Astrocyte of the hippocampus (primary cell): ENCODE data around the gene MMD2.
"Not testable (repeated sequence)": the region's sequence is repeated elsewhere in the genome, so short reads cannot be mapped to it uniquely, and the experiment has no call there.

ENCODE experiments used
- DNase-seq: peaks from one replicate; pipeline ENCODE4 v3.0.0; 2011; ENCODE audit warnings: low read depth, low spot score

Gene MMD2, protein sequence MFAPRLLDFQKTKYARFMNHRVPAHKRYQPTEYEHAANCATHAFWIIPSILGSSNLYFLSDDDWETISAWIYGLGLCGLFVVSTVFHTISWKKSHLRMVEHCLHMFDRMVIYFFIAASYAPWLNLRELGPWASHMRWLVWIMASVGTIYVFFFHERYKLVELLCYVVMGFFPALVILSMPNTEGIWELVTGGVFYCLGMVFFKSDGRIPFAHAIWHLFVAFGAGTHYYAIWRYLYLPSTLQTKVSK

DNA sequence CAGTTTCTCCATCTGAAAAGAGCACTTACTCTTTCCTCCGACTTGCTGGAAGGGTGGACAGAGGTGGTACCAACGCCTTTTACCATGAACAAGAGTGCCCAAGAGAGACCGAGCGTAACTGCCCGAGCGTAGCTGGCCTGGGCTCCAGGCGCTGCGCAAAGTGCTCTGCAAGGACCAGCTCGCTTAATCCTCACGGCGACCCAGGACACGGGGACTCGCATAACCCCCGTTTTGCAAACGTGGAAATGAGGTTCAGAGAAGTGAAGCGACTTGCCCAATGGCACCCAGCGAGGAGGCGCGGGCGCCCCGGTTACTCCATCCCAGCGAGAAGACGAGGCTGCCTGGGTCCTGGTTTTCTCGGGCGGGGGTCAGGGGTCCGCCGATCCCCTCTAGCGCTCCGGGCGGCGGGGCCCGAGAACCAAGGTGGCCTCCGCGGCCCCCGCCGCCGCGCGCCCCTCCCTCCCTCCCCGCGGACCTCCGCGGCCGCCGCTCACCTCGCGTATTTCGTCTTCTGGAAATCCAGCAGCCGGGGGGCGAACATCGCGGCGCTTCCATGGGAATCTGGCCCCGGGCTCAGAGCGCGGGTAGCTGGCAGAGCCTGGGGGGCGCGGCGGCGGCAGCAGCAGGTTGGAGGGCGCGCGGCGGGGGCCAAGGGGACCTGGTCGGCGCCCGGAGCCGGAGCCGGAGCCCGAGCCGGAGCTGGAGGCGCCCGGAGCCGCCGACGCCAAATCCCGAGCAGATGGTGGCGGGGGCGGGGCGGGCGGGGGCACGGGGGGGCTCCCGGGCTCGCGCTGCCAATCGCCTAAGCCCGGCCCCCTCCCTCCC, at the start of gene MMD2:
Gene MMD2, minus strand, starts transcription at position 711 of the 825 bp plus-strand sequence. Its CDS starts 170 bp downstream, at position 541.
- DNase-seq: peak; percentile 13

DNA sequence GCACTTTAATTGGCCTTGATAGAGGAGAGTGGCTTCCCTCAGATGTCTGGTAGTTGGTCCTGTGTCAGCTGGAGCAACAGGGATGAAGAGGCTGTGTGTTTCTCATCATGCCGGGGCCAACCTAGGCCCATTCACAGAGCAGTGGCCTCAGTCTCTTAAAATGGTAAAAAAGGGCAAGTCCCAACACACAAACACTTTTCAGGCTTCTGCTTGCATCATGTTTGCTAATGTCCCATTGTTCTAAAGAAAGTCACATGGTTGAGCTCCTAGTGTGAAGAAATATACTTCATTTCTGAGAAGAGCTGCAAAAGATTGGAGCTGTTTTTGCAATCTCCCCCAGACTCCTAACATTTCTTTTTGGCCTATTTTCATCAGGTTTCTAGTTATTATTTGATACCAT, 46.1 kb upstream of the MMD2 start:
- no peak for DNase-seq

DNA sequence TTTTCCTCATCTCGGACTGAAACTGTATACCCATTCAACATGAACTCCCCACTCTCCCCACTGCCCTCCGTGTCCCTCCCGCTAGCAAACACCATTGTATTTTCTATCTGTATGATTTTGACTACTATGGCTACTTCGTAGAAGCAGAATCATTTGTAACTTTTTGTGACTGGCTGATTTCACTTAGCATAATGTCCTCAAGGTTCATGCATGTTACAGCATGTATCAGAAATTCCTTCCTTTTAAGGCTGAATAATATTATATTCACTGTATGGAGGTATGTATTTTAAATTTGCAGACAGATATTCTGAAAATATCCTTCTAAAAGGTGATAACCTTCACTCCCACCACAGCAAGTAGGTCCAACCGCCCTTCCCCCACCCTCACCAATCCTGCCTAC, 42.9 kb upstream of the MMD2 start:
- no peak for DNase-seq

DNA sequence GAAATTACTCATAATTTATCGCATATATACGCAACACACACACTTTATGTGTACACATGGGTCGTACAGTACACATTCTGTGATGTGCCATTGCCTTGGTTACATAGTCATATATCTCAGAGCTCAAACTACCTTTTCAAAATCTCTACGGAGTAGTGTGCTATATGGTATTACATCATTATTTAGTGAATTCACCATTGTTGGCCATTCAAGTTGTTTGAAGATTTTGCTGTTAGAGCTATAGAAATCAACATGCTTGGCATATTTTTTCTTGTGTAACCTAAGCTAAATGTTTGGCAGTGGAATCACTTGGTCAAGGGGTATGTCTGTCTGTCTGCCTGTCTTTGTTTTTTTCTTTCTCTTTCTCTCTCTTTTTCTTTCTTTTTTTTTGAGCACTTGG, 42.0 kb upstream of the MMD2 start:
- DNase-seq: no peak

DNA sequence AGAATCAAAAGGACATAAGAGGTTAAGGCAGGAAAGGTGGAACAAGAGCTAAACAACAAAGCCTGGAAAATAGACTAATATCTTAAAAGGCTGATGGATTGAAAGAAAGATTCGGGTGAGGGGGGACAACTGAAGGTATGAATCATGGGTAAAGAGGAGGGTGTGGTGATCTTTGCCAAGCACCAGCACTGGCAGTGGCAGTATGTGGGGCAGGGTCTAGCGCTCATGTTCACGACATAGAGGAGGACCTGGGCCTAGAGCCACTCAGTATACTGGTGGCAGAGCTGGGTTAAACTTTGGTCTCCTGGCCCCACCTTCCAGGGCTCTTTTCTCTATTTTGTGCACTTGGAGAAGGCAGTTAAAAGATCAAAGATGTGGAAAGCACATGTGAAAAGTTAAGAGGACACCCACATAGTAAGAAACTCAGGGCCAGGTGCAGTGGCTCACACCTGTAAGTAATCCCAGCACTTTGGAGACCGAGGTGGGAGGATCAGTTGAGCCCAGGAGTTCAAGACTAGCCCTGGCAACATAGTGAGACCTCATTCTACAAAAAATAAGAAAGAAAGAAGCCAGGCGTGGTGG, 40.5 kb upstream of the MMD2 start:
- no peak for DNase-seq

DNA sequence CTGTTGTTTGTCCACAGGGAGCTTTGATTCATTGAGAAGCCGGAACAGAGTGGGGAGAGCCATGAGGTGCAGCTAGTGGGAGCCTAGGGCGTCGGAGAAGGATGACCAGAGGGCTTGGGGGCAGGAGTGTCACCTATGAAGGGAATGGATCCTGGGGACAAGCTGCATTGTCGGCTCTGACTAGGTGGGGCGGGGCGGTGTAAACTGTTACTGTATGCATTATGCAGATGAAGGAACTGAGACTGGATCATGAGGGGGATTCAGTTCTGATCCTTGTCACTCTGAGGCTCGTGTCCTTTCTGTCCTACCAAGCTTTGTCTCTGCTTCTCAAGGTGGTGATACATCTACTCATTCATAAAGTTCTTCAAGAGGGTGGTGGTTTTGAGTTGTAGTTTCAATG, 39.9 kb upstream of the MMD2 start:
- DNase-seq: no peak

DNA sequence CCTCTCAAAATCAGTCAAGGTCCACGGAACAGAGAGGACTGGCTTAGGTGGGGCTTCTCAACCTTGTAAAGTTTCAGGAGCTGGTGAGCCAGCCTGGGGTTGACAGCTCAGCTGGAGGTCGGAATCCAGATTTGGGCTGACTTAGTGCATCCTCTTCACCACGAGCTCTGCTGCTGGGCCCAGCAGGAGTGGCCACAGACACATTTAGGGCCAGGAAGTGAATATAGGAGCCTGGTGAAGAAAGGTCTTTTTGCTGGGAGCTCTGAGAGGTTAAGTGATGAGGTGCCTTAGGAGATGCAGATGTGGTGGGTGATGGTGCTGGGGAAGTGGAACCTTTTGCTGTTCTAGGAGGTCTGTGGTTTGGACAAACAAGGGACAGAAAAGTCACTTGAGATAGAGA, 39.3 kb upstream of the MMD2 start:
- no peak for DNase-seq

DNA sequence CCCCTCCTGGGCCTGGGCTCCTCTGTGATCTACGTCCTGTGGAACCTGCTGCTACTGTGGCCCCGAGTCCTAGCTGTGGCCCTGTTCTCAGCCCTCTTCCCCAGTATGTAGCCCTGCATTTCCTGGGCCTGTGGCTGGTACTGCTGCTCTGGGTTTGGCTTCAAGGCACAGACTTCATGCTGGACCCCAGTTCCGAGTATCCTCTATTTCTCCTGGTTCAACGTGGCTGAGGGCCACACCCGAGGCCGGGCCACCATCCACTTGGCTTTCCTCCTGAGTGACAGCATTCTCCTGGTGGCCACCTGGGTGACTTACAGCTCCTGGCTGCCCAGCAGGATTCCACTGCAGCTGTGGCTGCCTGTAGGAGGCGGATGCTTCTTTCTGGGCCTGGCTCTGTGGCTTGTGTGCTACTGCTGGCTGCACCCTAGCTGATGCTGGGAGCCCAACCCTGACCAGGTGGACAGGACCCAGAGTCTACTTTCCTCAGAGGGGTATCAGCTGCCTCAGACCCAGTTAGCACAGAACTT, 37.8 kb upstream of the MMD2 start:
- DNase-seq: no peak

DNA sequence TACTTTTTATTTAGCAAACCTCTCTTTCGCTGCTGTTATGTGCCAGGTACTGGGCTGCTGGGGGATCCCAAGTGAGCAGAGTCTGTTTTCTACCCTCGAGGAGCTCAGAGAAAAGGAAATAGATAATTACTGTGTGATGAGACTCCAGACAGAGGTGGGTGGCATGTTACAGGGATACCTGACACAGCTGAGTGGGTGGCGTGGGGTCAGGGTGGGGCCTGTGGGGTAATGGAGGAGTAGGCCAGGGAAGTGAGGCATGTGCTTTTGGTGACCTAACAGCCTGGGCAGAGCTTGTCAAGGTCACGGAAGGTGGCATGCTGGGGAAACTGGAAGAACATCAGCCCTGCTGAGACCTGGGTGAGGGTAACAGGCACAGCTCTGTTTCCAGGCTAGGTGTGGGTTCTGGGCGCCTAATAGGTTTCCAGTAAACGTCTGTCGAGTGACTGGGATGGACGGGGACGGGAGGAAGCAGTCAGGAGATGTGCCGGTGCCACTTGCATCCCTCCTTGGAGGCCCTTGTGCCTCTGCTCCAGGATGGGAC, 36.5 kb upstream of the MMD2 start:
- DNase-seq: no peak

DNA sequence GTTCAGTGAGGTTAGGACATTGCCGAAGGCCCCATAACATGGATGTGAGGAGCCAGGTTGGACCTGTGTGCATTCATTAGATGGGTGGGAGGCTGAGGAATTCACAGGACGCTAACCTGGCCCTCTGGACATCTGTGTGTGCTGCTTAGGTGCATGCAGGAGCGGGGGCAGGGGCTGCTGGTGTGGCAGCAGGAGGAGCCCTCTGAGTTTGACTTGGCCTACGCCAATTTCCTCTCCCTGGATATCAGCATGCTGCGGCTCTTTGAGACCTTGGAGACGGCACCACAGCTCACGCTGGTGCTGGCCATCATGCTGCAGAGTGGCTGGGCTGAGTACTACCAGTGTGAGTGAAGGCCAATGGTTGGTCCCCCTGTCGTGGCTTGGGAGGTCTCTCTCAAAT, 34.5 kb upstream of the MMD2 start:
- DNase-seq: no peak

DNA sequence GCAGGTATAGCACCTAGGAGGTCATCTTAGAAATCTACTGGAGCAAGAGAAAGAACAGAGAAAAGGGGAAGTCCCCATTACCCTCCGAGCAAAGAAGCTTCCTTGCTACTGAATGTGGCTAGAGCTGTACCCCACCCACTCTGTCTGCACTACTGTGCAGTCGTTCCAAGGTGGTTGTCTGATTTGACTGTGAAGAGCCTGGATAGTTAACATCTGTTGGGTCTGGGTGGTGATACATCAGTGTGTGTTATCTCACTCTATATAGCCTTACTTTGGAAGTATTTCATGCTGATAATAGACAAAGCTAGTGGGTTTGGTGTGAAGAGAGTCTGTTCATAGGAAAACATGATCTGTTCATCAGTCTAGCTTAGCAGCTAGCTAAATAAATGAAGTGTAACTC, 23.8 kb upstream of the MMD2 start:
- not testable (repeated sequence) for DNase-seq

DNA sequence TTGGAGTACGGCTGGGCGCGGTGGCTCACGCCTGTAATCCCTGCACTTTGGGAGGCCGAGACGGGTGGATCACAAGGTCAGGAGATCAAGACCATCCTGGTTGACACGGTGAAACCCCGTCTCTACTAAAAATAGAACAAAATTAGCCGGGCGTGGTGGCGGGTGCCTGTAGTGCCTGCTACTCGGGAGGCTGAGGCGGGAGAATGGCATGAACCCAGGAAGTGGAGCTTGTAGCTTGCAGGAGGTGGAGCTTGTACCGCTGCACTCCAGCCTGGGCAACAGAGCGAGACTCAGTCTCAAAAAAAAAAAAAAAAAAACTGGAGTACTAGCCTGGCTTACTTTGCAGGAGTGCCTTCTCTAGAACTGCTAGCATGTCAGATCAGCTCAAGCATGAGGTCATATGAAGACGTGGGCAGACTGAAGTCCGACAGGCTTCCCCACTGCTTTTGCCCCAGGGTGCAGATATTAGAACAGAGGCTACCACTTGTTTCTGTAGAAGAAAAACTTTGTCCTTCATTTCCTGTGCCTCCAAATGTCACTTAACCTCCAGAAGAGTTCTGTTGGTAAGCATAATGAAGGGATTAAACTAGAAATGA, 22.4 kb upstream of the MMD2 start:
- not testable (repeated sequence) for DNase-seq

DNA sequence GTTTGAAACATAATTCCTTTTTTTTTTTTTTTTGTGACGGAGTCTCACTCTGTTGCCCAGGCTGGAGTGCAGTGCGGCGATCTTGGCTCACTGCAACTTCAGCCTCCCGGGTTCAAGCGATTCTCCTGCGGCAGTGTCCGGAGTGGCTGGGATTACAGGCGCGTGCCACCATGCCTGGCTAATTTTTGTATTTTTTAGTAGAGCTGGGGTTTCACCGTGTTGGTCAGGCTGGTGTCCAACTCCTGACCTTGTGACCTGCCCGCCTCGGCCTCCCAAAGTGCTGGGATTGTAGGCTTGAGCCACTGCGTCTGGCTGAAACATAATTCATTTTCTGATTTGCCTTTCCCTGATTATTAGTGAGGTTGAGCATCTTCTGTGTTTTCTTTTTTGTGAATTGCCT, 16.6 kb upstream of the MMD2 start:
- not testable (repeated sequence) for DNase-seq

DNA sequence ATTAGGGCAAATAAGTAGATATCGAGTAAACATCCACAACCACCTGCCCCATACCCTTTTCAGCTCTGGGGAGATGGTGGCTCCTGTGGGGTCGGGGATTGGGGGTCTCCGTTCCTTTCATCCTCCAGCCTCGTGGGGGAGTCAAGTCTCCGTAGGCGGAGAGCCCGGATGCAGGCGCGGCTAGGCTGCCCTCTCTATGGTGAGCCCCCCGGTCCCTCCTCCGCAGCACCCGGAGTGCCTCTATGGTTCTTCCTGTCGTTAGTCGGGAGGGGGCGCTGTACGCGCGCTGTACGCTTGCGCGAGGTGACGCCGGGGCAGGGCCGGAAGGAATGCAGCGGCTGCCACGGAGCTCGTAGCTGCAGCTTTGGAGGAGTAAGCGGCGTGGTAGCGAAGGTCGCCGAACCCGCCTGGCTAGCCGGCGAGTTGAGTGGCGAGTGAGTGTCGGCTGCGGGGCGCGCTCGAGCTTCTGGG, 14.8 kb upstream of the MMD2 start:
- DNase-seq: peak; percentile 97

DNA sequence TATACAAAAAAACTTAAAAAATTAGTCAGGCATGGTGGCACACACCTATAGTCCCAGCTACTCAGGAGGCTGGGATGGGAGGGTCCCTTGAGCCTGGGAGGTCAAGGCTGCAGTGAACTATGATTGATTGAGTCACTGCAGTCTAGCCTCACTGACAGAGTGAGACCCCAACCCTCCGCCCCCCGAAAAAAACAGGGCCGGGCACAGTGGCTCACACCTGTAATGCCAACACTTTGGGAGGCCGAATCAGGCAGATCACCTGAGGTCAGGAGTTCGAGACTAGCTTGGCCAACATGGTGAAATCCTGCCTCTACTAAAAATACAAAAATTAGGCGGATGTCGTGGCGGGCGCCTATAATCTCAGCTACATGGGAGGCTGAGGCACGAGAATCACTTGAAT, 13.5 kb upstream of the MMD2 start:
- DNase-seq: not testable (repeated sequence)

DNA sequence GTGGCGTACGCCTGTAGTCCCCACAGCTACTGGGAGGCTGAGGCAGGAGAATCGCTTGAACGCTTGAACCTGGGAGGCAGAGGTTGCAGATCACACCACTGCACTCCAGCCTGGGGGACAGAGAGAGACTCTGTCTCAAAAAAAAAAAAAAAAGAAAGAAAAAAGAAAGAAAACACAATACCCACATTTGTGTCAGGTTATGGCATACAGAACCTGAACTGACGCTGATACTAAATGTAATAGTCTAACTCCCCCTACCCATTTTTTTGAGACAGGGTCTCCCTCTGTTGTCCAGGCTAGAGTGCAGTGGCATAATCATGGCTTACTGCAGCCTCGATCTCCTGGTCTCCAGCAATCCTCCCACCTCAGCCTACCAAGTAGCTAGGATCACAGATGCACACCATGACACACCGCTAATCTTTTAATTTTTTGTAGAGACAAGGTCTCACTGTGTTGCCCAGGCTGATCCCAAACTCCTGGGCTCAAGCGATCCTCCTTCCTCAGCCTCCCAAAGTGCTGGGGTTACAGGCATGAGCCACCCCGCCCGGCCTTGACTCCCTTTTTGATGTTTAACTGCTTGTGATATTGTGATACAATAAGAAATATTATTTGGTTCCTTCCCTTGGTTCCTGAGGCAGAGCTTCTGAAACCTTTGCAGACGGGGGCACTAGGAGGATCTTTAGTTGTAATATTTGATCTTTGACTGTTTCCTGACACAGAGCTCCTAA, 6.5 kb upstream of the MMD2 start:
- DNase-seq: no peak

DNA sequence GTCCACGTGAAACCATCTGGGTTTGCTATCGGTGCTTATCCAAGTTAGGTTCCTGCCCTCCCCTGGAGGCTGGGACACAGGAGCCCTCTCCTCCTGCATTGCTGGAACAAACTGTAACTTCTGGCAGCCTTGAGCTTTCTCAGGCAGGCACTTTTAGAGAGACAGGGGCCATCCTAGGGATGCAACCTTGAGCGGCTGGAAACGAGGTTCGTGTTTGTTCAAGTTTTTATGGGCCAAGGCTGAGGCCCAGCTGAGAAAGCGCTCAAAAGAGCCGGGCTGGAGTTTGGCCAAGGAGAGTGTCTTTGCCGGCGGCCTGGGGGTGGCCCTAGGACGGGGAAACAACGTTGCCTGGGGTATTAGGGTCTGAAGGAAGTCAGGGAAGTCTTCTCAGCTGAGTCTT, 5.5 kb upstream of the MMD2 start:
- DNase-seq: no peak

DNA sequence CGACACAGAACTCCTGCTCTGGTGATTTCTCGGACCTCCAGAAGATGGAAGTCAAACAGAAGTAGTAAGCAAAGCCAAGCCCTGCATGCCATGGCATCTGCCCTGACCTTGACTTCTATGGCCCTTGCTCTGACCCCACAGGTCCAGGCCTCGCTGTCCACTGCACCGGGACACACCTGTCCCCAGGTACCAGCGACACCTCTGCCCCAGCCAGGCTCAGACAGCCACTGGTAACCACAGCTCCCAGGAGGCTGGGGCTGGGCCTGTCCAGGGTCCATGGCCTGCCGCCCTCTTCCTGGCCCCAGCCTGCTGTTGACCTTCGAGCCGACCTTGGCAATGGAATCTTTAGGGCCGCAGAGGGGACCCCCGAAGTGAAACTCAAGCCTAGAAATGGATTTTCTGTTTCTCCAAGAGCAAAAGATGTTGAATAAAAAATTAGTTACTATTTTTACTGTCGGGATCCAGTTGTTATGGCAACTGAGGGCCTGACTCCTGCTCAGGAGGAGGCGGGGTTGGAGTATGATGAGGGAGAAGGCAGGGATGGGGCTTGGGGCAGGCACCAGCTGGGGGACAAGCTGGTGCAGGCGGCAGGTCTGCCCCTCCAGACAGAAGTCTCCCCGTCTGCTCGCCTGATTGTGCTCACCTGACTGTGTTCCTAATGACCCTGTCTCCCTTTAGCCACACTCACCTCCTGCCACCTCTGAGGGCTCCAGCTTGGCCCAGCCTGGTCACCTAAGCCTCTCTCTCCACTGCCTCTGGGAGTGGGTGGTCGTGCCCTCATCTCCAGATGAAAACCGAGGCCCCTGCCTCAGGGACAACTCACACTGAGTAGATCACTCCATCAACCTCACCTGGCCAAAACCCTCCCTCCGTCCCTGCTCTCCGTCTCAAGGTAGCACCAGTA, 4.1 kb upstream of the MMD2 start:
- DNase-seq: no peak

DNA sequence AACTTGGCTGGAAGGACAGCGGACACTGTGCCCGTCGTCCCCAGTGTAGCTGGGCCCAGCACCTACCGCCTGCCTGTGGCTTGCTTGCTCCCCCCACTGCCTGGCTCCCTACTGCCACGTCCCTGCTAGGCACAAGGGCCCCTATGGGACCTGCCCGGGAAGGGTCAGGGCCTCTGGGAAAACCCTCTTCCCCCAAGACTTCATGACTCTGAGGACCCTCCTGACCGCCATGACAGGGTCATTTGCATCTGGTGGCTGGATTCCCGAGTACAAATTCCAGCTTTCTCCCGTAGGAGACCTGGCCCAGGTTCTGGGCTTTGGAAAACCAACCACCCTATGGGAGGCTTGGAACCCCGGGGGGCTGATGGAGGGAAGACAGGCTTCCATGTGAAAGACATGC, 1.4 kb upstream of the MMD2 start:
- no peak for DNase-seq

DNA sequence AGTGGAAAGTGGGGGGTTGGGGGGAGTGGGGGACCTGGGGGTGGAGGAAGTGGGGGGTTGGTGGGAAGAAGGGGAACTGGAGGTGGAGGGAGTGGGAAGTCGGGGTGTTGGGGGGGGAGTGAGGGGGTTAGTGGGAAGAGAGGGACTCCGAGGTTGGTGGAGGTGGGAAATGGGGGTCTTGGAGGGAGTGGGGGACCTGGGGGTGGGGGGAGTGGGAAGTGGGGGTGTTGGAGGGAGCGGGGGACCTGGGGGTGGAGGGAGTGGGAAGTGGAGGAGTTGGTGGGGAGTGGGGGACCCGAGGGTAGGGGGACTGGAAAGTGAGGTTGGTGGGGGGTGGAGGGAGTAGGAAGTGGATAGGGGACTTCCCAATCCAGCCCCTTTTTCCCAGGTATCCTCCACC, 906 bp upstream of the MMD2 start:
- DNase-seq: no peak
